IPS-18c (cell line): Measurements from ENCODE around the gene FAM98C.

Source experiments
- H3K4me3 ChIP-seq: 2 replicates; pipeline ENCODE4 v1.7.0; 2013; ENCODE audit warnings: low read depth, mild to moderate bottlenecking, low read length, moderate library complexity; ENCODE audit not compliant: insufficient read depth
- H3K9me3 ChIP-seq: one replicate; pipeline ENCODE4 v1.6.1; 2013; ENCODE audit warnings: mild to moderate bottlenecking, low read length, moderate library complexity; ENCODE audit not compliant: control insufficient read depth, insufficient read depth

The FAM98C gene

DNA sequence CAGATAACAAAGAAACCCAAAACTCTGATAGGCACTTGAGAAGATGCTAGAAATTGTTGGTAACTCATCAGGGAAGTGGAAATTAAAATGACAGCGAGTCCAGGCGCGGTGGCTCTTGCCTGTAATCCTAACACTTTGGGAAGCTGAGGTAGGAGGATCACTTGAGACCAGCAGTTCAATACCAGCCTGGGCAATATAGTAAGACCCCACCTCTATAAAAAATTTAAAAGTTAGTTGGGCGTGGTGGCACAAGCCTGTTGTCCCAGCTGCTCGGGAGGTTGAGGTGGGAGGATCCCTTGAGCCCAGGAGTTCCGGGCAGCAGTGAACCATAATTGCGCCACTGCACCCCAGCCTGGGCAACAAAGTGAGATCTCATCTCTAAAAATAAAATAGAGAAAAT lies 28.0 kb downstream of the FAM98C start:
- H3K4me3 ChIP-seq = no peak overlapping the region
- H3K9me3 ChIP-seq = no peaks in the 10 kb centered on the region

DNA sequence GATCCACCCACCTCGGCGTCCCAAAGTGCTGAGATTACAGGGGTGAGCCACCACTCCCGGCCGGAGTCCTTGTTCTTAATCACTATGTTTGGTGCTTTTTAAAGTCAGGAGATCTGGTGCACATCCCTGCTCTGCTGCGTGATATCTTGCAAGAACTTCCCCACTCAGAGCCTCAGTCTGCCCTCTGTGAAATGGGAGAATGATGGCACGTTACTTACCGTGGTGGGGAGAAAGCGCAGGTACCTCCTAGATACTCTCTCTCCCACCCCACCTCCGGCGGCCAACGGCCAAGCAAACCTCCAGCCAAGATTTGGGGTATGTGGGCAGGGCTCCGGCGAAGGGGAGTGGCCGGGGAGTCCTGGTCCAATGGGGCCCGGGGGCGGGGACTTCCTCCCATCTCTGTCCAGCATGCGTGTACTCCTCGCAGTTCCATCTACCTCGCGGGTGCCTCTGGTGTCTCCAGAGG lies 30.4 kb downstream of the FAM98C start, which contains the start of gene RYR1:
TSS of gene RYR1 (plus strand) at position 424 of the 466 bp plus-strand sequence. CDS start 139 bp downstream, outside the sequence.
- peak within 1 kb of the TSS; percentile 41 for H3K4me3 ChIP-seq
- H3K9me3 ChIP-seq = no peaks in the 10 kb centered on the region

DNA sequence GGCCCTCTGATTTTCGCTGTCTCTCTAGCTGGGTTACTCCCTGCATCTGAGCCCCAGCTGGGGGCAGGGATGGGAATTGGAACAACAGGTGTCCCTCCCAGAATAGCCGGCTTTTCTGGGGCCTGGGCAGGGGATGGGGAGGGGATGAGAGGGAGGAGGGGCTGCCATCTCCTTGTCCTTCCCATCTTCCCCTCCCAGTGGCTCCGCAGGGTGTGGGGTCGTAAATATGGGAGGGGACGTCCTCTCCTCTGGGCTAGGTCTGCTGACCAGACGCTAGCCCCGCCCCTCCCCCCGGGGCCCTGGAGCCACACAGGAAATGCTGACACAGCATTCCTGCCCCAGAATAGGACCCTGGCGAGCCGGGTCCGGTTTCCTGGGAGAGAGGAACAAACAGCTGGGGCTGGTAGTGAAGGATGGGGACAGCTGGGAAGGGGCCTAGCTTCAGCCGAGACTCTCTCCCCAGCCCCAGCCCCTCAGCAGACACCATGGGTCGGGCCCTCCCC lies 31.7 kb downstream of the FAM98C start:
- Histone ChIP-seq H3K9me3 (no peaks in the 10 kb centered on the region), H3K4me3 (peak overlapping the region; percentile 41; the same call in 1 of the 2 replicates)

DNA sequence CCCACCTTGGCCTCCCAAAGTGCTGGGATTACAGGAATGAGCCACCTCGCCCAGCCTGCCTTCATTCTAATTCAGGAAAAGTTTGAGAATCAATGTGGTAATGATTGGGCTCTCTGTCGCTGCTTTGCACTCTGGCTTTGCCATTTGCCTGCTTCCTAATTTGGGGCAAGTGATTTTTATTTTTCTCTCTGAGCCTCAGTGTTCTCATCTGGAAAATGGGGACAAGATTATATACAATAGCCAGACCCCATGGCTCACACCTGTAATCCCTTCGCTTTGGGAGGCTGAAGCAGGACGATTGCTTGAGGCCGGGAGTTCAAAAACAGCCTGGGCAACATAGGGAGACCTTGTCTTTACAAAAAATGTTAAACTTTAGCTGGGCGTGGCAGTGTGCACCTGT lies 34.4 kb downstream of the FAM98C start:
- no peak overlapping the region for H3K4me3 ChIP-seq
- no peaks in the 10 kb centered on the region for H3K9me3 ChIP-seq

DNA sequence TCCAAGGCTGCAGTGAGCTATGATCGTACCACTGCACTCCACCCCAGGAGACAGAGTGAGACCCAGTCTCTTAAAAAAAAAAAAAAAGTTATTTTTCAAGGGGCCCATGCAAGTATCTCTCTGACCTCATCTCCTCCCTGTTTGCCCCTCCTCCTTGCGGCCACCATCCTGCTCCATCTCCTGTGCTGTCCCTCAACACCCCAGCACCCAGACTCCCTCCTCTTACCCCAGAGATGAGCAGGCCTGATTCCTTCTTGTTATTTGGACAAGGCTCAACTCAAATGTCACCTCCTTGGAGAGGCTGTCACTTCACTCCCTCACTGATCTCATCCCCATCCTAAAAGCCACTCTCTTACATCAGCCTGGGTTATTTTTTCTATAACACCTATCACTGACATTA lies 35.0 kb downstream of the FAM98C start:
- H3K4me3 ChIP-seq = no peak overlapping the region

DNA sequence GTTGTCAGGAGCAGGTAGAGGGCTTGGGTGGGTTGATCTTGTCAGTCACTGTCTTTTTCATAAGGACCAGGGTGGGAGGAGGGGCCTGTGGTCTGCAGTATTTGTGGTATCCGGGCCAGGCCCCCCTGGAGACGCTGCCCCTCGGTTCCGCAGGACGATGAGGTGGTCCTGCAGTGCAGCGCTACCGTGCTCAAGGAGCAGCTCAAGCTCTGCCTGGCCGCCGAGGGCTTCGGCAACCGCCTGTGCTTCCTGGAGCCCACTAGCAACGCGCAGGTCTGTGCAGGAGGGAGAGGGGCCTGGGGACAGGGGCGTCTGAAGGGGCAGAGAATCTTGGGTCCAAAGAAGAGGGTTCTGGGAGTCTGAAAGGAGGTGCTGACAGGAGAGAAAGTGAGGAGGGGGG lies 37.7 kb downstream of the FAM98C start:
- no peak overlapping the region for H3K4me3 ChIP-seq
- no peaks in the 10 kb centered on the region for H3K9me3 ChIP-seq

More for the DNA sequence above, 35.0 kb downstream of the FAM98C start:
- H3K9me3 ChIP-seq = no peaks in the 10 kb centered on the region

DNA sequence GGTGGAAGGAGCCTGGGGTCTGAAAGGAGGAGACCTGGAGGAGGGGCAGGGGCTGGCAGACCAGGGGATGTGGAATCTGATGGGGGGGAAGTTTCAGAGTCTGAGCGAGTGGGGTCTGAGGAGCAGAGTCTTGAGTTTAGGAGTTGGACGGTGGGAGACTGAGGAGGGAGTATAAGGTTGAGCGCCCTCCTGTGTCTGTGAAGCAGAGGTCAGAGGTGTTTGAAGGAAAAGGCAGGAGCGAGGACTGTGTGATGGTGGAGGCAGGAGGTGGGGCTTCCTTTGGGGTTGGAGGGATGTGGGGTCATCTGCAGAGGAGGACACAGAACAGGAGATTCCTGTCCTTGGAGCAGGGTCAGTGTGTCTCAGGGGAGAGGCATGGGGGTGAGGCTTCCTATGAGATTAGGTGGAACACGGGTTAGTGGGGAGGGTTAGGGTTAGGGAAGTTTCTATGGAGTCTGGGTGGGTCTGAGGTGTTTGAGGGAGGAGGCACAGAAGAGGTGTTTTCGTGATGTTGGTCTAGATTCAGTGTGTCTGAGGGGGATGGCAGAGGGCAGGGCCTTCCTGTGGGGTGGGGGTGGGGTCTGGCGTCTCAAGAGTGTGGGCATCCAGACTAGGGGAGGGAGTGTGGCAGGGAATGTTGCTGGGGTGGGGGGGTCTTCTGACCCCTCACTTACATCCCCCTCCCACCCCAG lies 38.9 kb downstream of the FAM98C start:
- no peaks in the 10 kb centered on the region for H3K9me3 ChIP-seq
- H3K4me3 ChIP-seq = no peak overlapping the region

DNA sequence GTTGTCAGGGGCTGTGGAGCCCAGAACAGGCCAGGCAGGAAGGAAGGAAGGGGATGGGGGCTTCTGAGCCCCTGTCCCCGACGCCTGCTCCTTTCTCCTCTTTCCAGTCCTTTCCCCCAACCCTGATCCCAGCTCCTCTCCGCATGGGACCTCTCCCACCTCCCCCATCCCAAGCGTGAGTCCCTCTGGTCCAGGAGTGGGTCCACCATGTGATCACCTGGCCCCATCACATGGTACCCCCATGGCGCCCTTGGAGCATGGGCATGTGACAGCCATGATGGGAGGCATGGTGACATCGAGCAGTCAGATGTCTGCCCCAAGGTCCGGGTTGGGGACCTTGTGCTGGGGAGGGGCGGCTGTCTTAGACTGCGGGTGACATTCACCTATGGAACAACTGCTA lies 39.8 kb downstream of the FAM98C start:
- Histone ChIP-seq H3K4me3 (no peak overlapping the region), H3K9me3 (no peaks in the 10 kb centered on the region)

DNA sequence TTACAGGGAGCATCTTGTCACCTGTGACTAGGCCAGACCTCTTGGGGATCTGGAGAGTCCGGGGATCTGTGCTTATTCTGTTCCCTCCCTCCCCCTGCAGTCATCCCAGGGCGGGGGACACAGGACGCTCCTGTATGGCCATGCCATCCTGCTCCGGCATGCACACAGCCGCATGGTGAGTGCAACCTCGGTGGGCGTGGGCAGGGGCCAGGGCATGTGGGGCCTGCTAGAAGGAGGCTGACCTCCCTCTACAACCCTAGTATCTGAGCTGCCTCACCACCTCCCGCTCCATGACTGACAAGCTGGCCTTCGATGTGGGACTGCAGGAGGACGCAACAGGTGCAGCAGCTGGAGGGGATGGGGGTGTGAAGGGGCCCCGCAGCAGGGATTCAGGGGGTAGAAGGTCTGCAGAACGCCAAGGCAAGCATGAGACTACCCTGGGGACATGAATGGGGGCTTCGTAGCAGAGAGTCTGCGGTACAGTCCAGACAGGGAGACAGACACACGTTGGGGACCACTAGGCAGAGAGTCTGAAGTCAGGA lies 40.6 kb downstream of the FAM98C start:
- Histone ChIP-seq H3K9me3 (no peaks in the 10 kb centered on the region), H3K4me3 (no peak overlapping the region)

DNA sequence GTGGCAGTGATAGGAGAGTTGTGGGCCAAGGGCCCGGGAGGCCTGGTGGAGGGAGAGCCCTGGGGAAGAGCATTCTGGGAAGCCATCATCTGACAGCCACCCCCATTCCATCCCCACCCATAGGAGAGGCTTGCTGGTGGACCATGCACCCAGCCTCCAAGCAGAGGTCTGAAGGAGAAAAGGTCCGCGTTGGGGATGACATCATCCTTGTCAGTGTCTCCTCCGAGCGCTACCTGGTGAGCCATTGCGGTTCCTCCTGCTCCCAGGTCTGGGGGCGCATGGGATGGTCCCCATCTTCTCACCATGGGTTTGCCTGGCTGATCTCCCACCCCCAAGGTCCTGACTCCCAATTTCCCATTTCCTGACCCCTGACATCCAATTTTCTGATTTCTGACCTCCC lies 41.1 kb downstream of the FAM98C start:
- H3K4me3 ChIP-seq = no peak overlapping the region
- H3K9me3 ChIP-seq = no peaks in the 10 kb centered on the region

DNA sequence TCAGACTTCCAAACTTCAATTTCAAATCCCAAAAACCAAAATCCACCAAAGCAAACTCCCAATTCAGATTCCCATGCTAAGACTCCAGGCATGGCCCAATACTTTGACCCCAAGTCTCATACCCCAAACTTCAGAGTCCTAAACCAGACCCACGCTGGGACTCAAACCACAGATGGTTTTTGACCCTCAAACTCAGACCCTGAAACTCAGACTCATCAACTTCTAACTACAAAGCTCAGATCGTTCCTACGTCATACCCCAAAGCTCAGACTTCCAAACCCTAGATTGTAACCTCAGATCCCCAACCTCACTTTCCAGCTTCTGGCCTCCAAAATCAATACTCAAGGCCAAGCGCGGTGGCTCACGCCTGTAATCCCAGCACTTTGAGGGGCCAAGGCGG lies 42.5 kb downstream of the FAM98C start:
- Histone ChIP-seq H3K9me3 (no peaks in the 10 kb centered on the region), H3K4me3 (no peak overlapping the region)

DNA sequence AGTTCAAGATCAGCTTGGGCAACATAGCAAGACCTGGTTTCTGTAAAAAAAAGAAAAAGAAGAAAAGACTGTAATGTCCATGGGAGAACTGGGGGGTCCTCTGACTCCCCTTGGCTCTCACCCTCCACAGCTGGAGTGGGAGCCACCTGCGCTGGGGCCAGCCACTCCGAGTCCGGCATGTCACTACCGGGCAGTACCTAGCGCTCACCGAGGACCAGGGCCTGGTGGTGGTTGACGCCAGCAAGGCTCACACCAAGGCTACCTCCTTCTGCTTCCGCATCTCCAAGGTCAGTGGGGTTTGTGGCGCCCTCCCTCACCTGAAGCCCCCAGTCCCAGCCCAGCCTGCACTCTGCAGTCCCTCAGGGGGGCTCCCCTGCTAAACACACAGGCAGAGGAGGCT lies 45.3 kb downstream of the FAM98C start:
- Histone ChIP-seq H3K4me3 (no peak overlapping the region), H3K9me3 (no peaks in the 10 kb centered on the region)

DNA sequence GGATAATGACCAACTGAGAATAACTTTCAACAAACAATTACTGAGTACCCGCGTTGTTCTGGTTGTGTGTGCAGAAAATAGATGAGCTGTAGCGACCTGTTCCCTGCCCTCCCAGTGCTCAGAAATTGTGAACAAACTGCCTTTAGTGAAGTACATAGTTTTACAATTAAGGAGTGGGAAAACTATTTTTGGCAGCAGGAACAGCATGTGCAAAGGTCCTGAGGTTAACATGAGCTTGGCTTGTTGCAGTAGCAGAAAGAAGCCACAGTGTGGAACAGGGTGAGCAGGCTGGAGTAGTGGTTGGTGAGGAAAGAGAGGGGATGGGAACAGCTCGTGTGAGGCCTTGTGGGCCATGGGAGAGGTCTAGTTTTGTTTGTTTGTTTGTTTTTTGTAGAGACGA lies 46.6 kb downstream of the FAM98C start:
- Histone ChIP-seq H3K9me3 (no peaks in the 10 kb centered on the region), H3K4me3 (no peak overlapping the region)

DNA sequence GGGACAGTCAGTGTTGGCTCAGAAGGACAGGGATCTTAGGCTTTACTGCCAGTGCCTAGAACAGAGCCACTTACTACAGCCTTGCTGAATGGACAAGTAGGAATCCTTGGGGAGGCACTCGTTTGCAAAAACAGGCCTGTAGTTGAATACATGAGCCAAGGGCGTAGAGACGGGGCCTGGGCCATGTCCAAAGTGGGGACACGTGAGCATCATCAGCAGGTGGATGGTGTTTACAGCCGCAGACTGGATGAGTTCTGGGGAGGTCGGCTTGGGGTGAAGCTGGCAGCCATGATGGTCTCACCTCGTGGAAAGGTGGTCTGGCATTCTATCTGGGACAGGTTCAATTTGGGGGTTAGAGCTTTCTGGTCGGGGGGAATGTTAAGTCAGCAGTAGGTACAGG lies 48.1 kb downstream of the FAM98C start:
- Histone ChIP-seq H3K4me3 (no peak overlapping the region), H3K9me3 (no peaks in the 10 kb centered on the region)

DNA sequence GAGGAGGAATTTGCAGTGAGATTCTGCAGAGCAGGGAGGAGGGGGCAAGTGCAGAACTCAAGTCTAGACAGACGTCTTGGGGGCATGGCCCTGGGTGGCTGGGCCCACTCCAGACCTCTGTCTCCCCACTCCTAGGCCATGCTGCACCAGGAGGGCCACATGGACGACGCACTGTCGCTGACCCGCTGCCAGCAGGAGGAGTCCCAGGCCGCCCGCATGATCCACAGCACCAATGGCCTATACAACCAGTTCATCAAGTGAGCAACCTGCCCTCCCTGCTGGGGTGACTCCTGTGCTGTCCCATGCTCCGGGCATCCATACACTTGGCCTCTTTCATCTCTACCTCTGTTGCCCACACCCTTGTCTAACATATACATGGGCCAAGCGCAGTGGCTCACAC lies 48.7 kb downstream of the FAM98C start:
- Histone ChIP-seq H3K4me3 (no peak overlapping the region), H3K9me3 (no peaks in the 10 kb centered on the region)

DNA sequence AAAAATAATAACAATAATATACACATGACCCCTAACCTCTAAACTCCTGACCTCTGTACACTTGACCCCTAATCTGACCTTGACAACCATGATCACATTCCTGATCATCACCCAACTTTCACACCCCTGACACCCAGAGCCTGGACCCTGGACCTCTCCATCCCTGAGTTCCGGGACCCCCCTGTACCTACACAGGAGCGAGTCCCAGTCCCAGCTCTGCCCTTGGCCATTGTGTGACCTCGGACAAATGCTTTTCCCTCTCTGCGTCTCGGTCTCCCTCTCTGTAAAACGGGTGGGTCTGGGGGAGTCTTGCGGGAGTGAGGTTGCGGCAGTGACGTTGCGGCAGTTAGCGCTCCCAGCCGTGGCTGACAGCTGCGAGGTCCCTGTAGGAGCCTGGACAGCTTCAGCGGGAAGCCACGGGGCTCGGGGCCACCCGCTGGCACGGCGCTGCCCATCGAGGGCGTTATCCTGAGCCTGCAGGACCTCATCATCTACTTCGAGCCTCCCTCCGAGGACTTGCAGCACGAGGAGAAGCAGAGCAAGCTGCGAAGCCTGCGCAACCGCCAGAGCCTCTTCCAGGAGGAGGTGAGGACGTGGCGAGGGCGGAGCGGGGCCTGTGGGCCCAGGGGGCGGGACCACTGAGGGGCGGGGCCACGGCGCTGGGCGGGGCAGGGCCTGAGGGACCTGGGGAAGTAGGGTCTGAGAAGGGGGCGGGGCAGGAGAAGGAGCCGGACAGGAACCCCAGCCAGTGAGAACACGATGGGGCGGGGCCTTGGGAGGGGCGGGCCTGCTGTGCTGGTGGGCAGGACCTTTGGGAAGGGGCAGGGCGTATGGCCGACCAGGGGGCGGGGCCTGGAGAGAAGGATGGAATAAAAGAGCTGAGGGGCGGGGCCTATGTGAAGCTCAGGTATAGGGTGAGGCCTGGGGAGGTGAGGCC lies 49.8 kb downstream of the FAM98C start:
- Histone ChIP-seq H3K4me3 (0 out of 2 replicates have a peak overlapping the region, but pooled peaks have one; percentile 20), H3K9me3 (no peaks in the 10 kb centered on the region)

DNA sequence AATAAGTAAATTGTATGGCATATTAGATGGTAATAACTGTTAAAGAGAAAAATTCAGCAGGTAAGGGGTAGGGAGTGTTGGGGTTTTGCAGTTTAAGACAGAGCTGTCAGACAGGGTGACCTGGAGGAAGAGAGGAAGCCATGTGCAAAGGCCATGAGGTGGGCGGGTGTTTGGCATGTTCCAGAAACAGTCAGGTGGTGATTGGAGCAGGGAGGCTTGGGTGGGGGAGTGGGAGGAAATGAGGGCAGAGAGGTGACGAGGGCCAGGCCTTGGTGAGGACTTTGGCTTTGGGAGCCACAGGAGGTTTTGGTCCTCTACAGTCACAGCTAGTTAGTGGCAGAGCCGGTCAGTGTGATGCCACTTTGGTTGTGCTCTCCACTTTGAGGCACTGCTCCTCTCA lies 50.7 kb downstream of the FAM98C start:
- Histone ChIP-seq H3K4me3 (no peak overlapping the region), H3K9me3 (no peaks in the 10 kb centered on the region)

DNA sequence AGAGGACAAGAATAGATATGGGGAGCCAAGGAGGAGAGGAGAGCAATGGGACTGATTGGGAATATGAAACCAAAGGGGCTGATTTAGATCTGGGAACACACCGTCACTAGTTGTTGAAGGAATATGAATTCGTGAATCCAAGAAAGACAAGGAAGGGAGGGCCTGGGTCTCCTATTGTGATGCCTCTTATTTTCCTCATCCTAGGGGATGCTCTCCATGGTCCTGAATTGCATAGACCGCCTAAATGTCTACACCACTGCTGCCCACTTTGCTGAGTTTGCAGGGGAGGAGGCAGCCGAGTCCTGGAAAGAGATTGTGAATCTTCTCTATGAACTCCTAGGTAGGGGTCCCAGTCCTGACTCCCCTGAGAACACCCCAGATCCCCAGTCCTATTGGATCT lies 52.1 kb downstream of the FAM98C start:
- Histone ChIP-seq H3K4me3 (no peak overlapping the region), H3K9me3 (no peaks in the 10 kb centered on the region)
